H7 (cell line): Measurements from ENCODE around the gene CCDC80. TPM values are rescaled to one million over a fixed set of nuclear protein-coding genes. Genes with fewer than 3 reads are reported as not detected.

Experiments
- DNase-seq: peaks from one replicate; pipeline ENCODE4 v3.0.0; 2012
- H3K27me3 ChIP-seq: 2 replicates; pipeline ENCODE4 v1.6.0; 2011; ENCODE audit warnings: mild to moderate bottlenecking, low read length; ENCODE audit not compliant: control insufficient read depth, insufficient read depth
- H3K36me3 ChIP-seq: replicated peaks from 2 replicates; pipeline ENCODE4 v1.5.1; 2011; ENCODE audit warnings: low read length; ENCODE audit not compliant: control insufficient read depth, insufficient read depth
- H3K4me3 ChIP-seq: 2 replicates; pipeline ENCODE4 v1.5.1; 2011; ENCODE audit warnings: low read depth, mild to moderate bottlenecking, control low read depth, low read length, moderate library complexity; ENCODE audit not compliant: insufficient read depth
- total RNA-seq: library from RNA; depleted of rRNA; stranded (reverse); fragments of >200 nt; shearing (Covaris generic); gene quantifications from 2 replicates; pipeline ENCODE4 v1.2.3, GENCODE V29; 2014

CCDC80 gene
- total RNA-seq, 1 experiment from 2014 or later: 17.2 TPM

GRCh38 chr3:112629425-112629824 is 11.5 kb downstream of the CCDC80 start:
- Histone ChIP-seq H3K27me3 (no peaks in the 10 kb centered on the region), H3K36me3 (no peaks in the 10 kb centered on the region), H3K4me3 (no peak overlapping the region)
- no peak for DNase-seq

- no peak overlapping the region for H3K4me3 ChIP-seq
- DNase-seq: no peak
- no peaks in the 10 kb centered on the region for H3K27me3 ChIP-seq
These were observed 12.9 kb downstream of the CCDC80 start for GRCh38 chr3:112627919-112628466.

GRCh38 chr3:112627419-112627818 is 13.5 kb downstream of the CCDC80 start:
- no peak for DNase-seq
- no peaks in the 10 kb centered on the region for H3K36me3 ChIP-seq
- no peaks in the 10 kb centered on the region for H3K27me3 ChIP-seq
- H3K4me3 ChIP-seq: no peak overlapping the region

More at GRCh38 chr3:112627919-112628466, 12.9 kb downstream of the CCDC80 start:
- H3K36me3 ChIP-seq: no peaks in the 10 kb centered on the region

- no peak overlapping the region for H3K4me3 ChIP-seq
- DNase-seq: no peak
These were observed 17.2 kb downstream of the CCDC80 start for GRCh38 chr3:112623717-112624116.

GRCh38 chr3:112623213-112623612 is 17.7 kb downstream of the CCDC80 start:
- H3K27me3 ChIP-seq: no peaks in the 10 kb centered on the region
- no peak overlapping the region for H3K4me3 ChIP-seq
- no peaks in the 10 kb centered on the region for H3K36me3 ChIP-seq
- no peak for DNase-seq

More at GRCh38 chr3:112623717-112624116, 17.2 kb downstream of the CCDC80 start:
- H3K36me3 ChIP-seq: no peaks in the 10 kb centered on the region
- no peaks in the 10 kb centered on the region for H3K27me3 ChIP-seq

- Histone ChIP-seq H3K27me3 (no peaks in the 10 kb centered on the region), H3K4me3 (no peak overlapping the region), H3K36me3 (no peaks in the 10 kb centered on the region)
- no peak for DNase-seq
These were observed 21.6 kb downstream of the CCDC80 start for GRCh38 chr3:112619295-112619694.

GRCh38 chr3:112617285-112617684 is 23.7 kb downstream of the CCDC80 start:
- Histone ChIP-seq H3K4me3 (no peak overlapping the region), H3K36me3 (no peaks in the 10 kb centered on the region)
- DNase-seq: no peak

GRCh38 chr3:112615989-112616731 is 24.8 kb downstream of the CCDC80 start:
- H3K4me3 ChIP-seq: no peak overlapping the region
- DNase-seq: no peak
- no peaks in the 10 kb centered on the region for H3K36me3 ChIP-seq
- no peaks in the 10 kb centered on the region for H3K27me3 ChIP-seq

More at GRCh38 chr3:112617285-112617684, 23.7 kb downstream of the CCDC80 start:
- H3K27me3 ChIP-seq: no peaks in the 10 kb centered on the region

GRCh38 chr3:112611752-112612515 is 29.0 kb downstream of the CCDC80 start:
- no peaks in the 10 kb centered on the region for H3K36me3 ChIP-seq
- DNase-seq: no peak
- H3K4me3 ChIP-seq: no peak overlapping the region

GRCh38 chr3:112610121-112610520 is 30.8 kb downstream of the CCDC80 start:
- no peak overlapping the region for H3K4me3 ChIP-seq

More at GRCh38 chr3:112611752-112612515, 29.0 kb downstream of the CCDC80 start:
- H3K27me3 ChIP-seq: no peaks in the 10 kb centered on the region

GRCh38 chr3:112607863-112608262 is 33.1 kb downstream of the CCDC80 start:
- DNase-seq: no peak
- Histone ChIP-seq H3K36me3 (no peaks in the 10 kb centered on the region), H3K27me3 (no peaks in the 10 kb centered on the region), H3K4me3 (no peak overlapping the region)

More at GRCh38 chr3:112610121-112610520, 30.8 kb downstream of the CCDC80 start:
- DNase-seq: no peak
- Histone ChIP-seq H3K27me3 (no peaks in the 10 kb centered on the region), H3K36me3 (no peaks in the 10 kb centered on the region)

GRCh38 chr3:112606098-112606497 is 34.8 kb downstream of the CCDC80 start:
- Histone ChIP-seq H3K27me3 (no peaks in the 10 kb centered on the region), H3K36me3 (no peaks in the 10 kb centered on the region), H3K4me3 (no peak overlapping the region)
- no peak for DNase-seq

GRCh38 chr3:112605285-112605684 is 35.7 kb downstream of the CCDC80 start:
- Histone ChIP-seq H3K27me3 (no peaks in the 10 kb centered on the region), H3K36me3 (no peaks in the 10 kb centered on the region), H3K4me3 (no peak overlapping the region)
- DNase-seq: no peak

GRCh38 chr3:112604536-112604935 is 36.4 kb downstream of the CCDC80 start:
- H3K27me3 ChIP-seq: no peaks in the 10 kb centered on the region
- H3K36me3 ChIP-seq: no peaks in the 10 kb centered on the region
- no peak overlapping the region for H3K4me3 ChIP-seq
- DNase-seq: no peak
